DOHH2 (cell line): ENCODE data around the gene SRGAP3.

Experiments
- H3F3A ChIP-seq: fragments of 200-600 bp; sonication (generic), shearing (Covaris generic); 2 replicates; pipeline ENCODE4 v1.6.0; 2016; ENCODE audit warnings: antibody characterized with exemption, mild to moderate bottlenecking; ENCODE audit not compliant: control insufficient read depth, insufficient read depth
- H3K27ac ChIP-seq: fragments of 200-600 bp; sonication (generic); 2 replicates; pipeline ENCODE4 v1.5.1; 2014; ENCODE audit warnings: low read depth, mild to moderate bottlenecking, low read length, moderate library complexity
- H3K27me3 ChIP-seq: fragments of 200-600 bp; sonication (generic); 2 replicates; pipeline ENCODE4 v1.6.1; 2014; ENCODE audit warnings: mild to moderate bottlenecking, low read length, mixed read lengths; ENCODE audit not compliant: control insufficient read depth
- H3K36me3 ChIP-seq: fragments of 200-600 bp; sonication (generic); 2 replicates; pipeline ENCODE4 v1.6.1; 2014; ENCODE audit warnings: mild to moderate bottlenecking, low read length, moderate library complexity, mixed read lengths; ENCODE audit not compliant: control insufficient read depth
- H3K4me1 ChIP-seq: fragments of 200-600 bp; sonication (generic); 2 replicates; pipeline ENCODE4 v1.6.1; 2014; ENCODE audit warnings: mild to moderate bottlenecking, low read length, mixed read lengths; ENCODE audit not compliant: control insufficient read depth
- H3K4me2 ChIP-seq: fragments of 200-600 bp; sonication (generic); 2 replicates; pipeline ENCODE4 v1.6.0; 2014; ENCODE audit warnings: mild to moderate bottlenecking, low read length, moderate library complexity
- H3K4me3 ChIP-seq: fragments of 200-600 bp; sonication (generic); 2 replicates; pipeline ENCODE4 v1.5.1; 2014; ENCODE audit warnings: mild to moderate bottlenecking, low read length, mixed read lengths
- H3K79me2 ChIP-seq: fragments of 200-600 bp; sonication (generic); 2 replicates; pipeline ENCODE4 v1.6.1; 2014; ENCODE audit warnings: mild to moderate bottlenecking, low read length, mixed read lengths; ENCODE audit not compliant: control insufficient read depth
- H3K9me2 ChIP-seq: fragments of 200-600 bp; sonication (generic); replicated peaks from 2 replicates; pipeline ENCODE4 v1.6.1; 2014; ENCODE audit warnings: mild to moderate bottlenecking, low read length, mixed read lengths; ENCODE audit not compliant: control insufficient read depth
- H3K9me3 ChIP-seq: fragments of 200-600 bp; sonication (generic); 2 replicates; pipeline ENCODE4 v1.6.1; 2014; ENCODE audit warnings: antibody characterized with exemption, low read length, mixed read lengths; ENCODE audit not compliant: control insufficient read depth, insufficient read depth
- H4K20me1 ChIP-seq: fragments of 200-600 bp; sonication (generic); 2 replicates; pipeline ENCODE4 v1.6.0; 2014; ENCODE audit warnings: low read depth, mild to moderate bottlenecking, antibody characterized with exemption, low read length, moderate library complexity; ENCODE audit not compliant: control insufficient read depth, insufficient read depth
- CTCF ChIP-seq: fragments of 200-600 bp; sonication (generic); IDR thresholded peaks from one replicate; pipeline ENCODE4 v1.5.1; 2014; ENCODE audit warnings: antibody characterized with exemption, mild to moderate bottlenecking, low read depth, low read length; ENCODE audit not compliant: poor library complexity, severe bottlenecking
- EZH2phosphoT487 ChIP-seq: fragments of 200-600 bp; sonication (generic); IDR thresholded peaks from 2 replicates; pipeline ENCODE4 v1.6.1; 2017; ENCODE audit warnings: borderline replicate concordance, mild to moderate bottlenecking, antibody characterized with exemption, low read length, moderate library complexity, mixed read lengths

The SRGAP3 gene

GRCh38 chr3:9204253-9204992, 45.0 kb downstream of the SRGAP3 start:
- H3K27me3 ChIP-seq, result peaks cover 4% of the 10 kb centered on the region; the same call in 1 of the 2 replicates
- H3K4me1 ChIP-seq, result no peaks in the 10 kb centered on the region
- TF ChIP-seq EZH2phosphoT487 (no peak), CTCF (no peak)
- no peak overlapping the region for H3K27ac ChIP-seq
- H4K20me1 ChIP-seq, result no peaks in the 10 kb centered on the region
- H3K79me2 ChIP-seq, result no peaks in the 10 kb centered on the region
- H3K4me2 ChIP-seq, result no peak overlapping the region
- no peak overlapping the region for H3K4me3 ChIP-seq
- no peaks in the 10 kb centered on the region for H3K9me3 ChIP-seq
- no peaks in the 10 kb centered on the region for H3K36me3 ChIP-seq
- H3F3A ChIP-seq, result no peaks in the 10 kb centered on the region
- no peaks in the 10 kb centered on the region for H3K9me2 ChIP-seq

DNA sequence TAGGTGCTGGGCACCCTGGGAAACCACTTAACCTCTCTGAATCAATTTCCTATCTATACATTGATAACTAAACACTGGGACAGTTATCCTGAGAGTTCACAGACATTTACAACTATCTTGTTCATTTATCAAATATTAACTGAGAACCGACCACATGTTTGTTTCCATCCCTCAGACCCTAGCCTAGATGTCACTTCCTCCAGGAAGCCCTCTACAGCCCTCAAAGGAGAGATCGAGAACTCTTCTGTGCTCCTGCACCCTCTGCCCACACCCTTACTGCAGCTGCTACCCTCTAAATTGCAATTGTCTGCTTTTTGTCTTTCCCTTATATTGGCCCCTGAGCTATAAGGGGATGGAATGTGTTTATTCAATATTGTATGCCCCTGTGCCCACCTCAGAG, 46.1 kb downstream of the SRGAP3 start:
- H3F3A ChIP-seq, result no peaks in the 10 kb centered on the region
- no peaks in the 10 kb centered on the region for H3K9me3 ChIP-seq
- H3K9me2 ChIP-seq, result no peaks in the 10 kb centered on the region
- H3K27ac ChIP-seq, result no peak overlapping the region
- H4K20me1 ChIP-seq, result no peaks in the 10 kb centered on the region
- H3K4me1 ChIP-seq, result no peaks in the 10 kb centered on the region
- H3K79me2 ChIP-seq, result no peaks in the 10 kb centered on the region
- peaks cover 4% of the 10 kb centered on the region; the same call in 1 of the 2 replicates for H3K27me3 ChIP-seq
- no peaks in the 10 kb centered on the region for H3K36me3 ChIP-seq
- no peak overlapping the region for H3K4me3 ChIP-seq
- no peak overlapping the region for H3K4me2 ChIP-seq
- TF ChIP-seq EZH2phosphoT487 (no peak), CTCF (no peak)

DNA sequence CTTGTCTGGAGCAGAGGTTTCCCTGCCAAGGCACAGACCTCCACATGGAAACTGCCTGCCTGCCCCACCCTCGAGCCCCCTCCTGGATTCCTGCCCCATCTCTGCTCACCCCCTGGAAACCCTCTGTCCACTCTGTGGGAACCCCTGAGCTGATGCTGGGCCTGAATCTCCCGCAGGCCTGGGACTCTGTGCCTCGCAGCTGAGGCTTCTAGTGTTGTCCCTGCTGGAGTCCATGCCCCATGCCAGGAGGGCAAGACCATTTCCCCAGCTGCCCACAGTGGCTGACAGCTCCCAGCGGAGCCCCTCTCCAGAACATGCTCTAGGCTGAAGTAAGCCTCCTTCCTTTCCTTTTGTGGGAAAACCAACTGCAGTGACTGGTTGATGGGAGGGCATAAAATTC, 46.9 kb downstream of the SRGAP3 start:
- no peaks in the 10 kb centered on the region for H3K36me3 ChIP-seq
- H3K9me2 ChIP-seq, result no peaks in the 10 kb centered on the region
- no peak overlapping the region for H3K4me2 ChIP-seq
- TF ChIP-seq CTCF (no peak), EZH2phosphoT487 (no peak)
- no peaks in the 10 kb centered on the region for H3K79me2 ChIP-seq
- no peaks in the 10 kb centered on the region for H3K4me1 ChIP-seq
- no peaks in the 10 kb centered on the region for H4K20me1 ChIP-seq
- H3K4me3 ChIP-seq, result no peak overlapping the region
- H3K9me3 ChIP-seq, result no peaks in the 10 kb centered on the region
- H3K27me3 ChIP-seq, result peaks cover 6% of the 10 kb centered on the region; the same call in 1 of the 2 replicates
- H3F3A ChIP-seq, result no peaks in the 10 kb centered on the region
- H3K27ac ChIP-seq, result no peak overlapping the region
